ENCODE results near the gene CHPF2. TPM values are rescaled to one million over a fixed set of nuclear protein-coding genes. Genes with fewer than 3 reads are reported as not detected.

The CHPF2 gene
- polyA plus RNA-seq, 6 donors from 2014 or later: 20.4 to 43.9 (median 25.2) TPM

Other genes with a start within 250 kb of the CHPF2 start
- gene NOS3, start 241.5 kb upstream of the CHPF2 start, polyA plus RNA-seq (ENCODE audit: low read depth in 6 of 6): 1 to 10 TPM in 4 of 6 donors, under 1 TPM in 2; 0.29 to 2.8 (median 1.3) TPM
- 10 to 100 TPM in 2 of 6 donors, 1 to 10 TPM in 4; 7.6 to 14.3 (median 9.6) TPM for gene ATG9B, start 208.0 kb upstream of the CHPF2 start, polyA plus RNA-seq (ENCODE audit: low read depth in 6 of 6)
- gene ABCB8, start 204.0 kb upstream of the CHPF2 start, polyA plus RNA-seq (ENCODE audit: low read depth in 6 of 6): 10 to 100 TPM; 18.4 to 32.4 (median 23.4) TPM
- gene ASIC3, start 184.0 kb upstream of the CHPF2 start, polyA plus RNA-seq (ENCODE audit: low read depth in 6 of 6): not detected
- gene CDK5, start 174.6 kb upstream of the CHPF2 start, polyA plus RNA-seq (ENCODE audit: low read depth in 6 of 6): 10 to 100 TPM in 3 of 6 donors, 1 to 10 TPM in 3; 7.3 to 10.5 (median 9.6) TPM
- 10 to 100 TPM in 3 of 6 donors, 1 to 10 TPM in 3; 8.5 to 17.1 (median 12.2) TPM for gene SLC4A2, start 172.9 kb upstream of the CHPF2 start, polyA plus RNA-seq (ENCODE audit: low read depth in 6 of 6)
- 10 to 100 TPM; 31.6 to 52.0 (median 38.1) TPM for gene FASTK, start 151.7 kb upstream of the CHPF2 start, polyA plus RNA-seq (ENCODE audit: low read depth in 6 of 6)
- 10 to 100 TPM; 36.3 to 66.1 (median 45.5) TPM for gene TMUB1, start 149.0 kb upstream of the CHPF2 start, polyA plus RNA-seq (ENCODE audit: low read depth in 6 of 6)
- 1 to 10 TPM in 1 of 6 donors, under 1 TPM in 2, not detected in 3; 0.58 to 1.2 (median 0.66) TPM for gene AGAP3, start 146.0 kb upstream of the CHPF2 start, polyA plus RNA-seq (ENCODE audit: low read depth in 6 of 6)
- not detected for gene GBX1, start 64.8 kb upstream of the CHPF2 start, polyA plus RNA-seq (ENCODE audit: low read depth in 6 of 6)
- gene ASB10, start 45.2 kb upstream of the CHPF2 start, polyA plus RNA-seq (ENCODE audit: low read depth in 6 of 6): not detected
- not detected for gene H2BK1, start 22.0 kb upstream of the CHPF2 start, polyA plus RNA-seq (ENCODE audit: low read depth in 6 of 6)
- gene ABCF2, start 5.3 kb upstream of the CHPF2 start, polyA plus RNA-seq (ENCODE audit: low read depth in 6 of 6): 10 to 100 TPM; 23.0 to 32.6 (median 25.4) TPM
- 1 to 10 TPM in 1 of 6 donors, under 1 TPM in 3, not detected in 2; 0.35 to 3.1 (median 0.64) TPM for gene SMARCD3, start 16.2 kb downstream of the CHPF2 start, polyA plus RNA-seq (ENCODE audit: low read depth in 6 of 6)
- gene NUB1, start 109.3 kb downstream of the CHPF2 start, polyA plus RNA-seq (ENCODE audit: low read depth in 6 of 6): 10 to 100 TPM; 36.5 to 89.7 (median 71.1) TPM
- 1 to 10 TPM; 1.4 to 3.5 (median 1.9) TPM for gene WDR86, start 177.6 kb downstream of the CHPF2 start, polyA plus RNA-seq (ENCODE audit: low read depth in 6 of 6)
- gene CRYGN, start 207.7 kb downstream of the CHPF2 start, polyA plus RNA-seq (ENCODE audit: low read depth in 6 of 6): not detected

Data from naive B cell (primary cell).